Ectodermal cell (in vitro differentiated cells): ENCODE measurements around the gene ATG10.

Source experiments
- H3K27ac ChIP-seq: 2 replicates; pipeline ENCODE4 v1.7.0; 2013; ENCODE audit warnings: mild to moderate bottlenecking, low read depth, low read length; ENCODE audit not compliant: insufficient read depth, poor library complexity, severe bottlenecking
- H3K27me3 ChIP-seq: 2 replicates; pipeline ENCODE4 v1.7.0; 2013; ENCODE audit warnings: mild to moderate bottlenecking, low read length; ENCODE audit not compliant: insufficient read depth, control insufficient read depth, poor library complexity, severe bottlenecking
- H3K36me3 ChIP-seq: one replicate; pipeline ENCODE4 v1.7.0; 2013; ENCODE audit warnings: low read length; ENCODE audit not compliant: control insufficient read depth, insufficient read depth
- H3K4me1 ChIP-seq: one replicate; pipeline ENCODE4 v1.7.0; 2013; ENCODE audit warnings: low read length; ENCODE audit not compliant: control insufficient read depth, insufficient read depth
- H3K4me3 ChIP-seq: 2 replicates; pipeline ENCODE4 v1.7.0; 2013; ENCODE audit warnings: low read depth, low read length, control low read depth; ENCODE audit not compliant: insufficient read depth
- H3K9me3 ChIP-seq: 2 replicates; pipeline ENCODE4 v1.7.0; 2013; ENCODE audit warnings: mild to moderate bottlenecking, low read length, moderate library complexity; ENCODE audit not compliant: control insufficient read depth
- WGBS, 2 experiments: methylation state at CpG; one replicate each; pipeline ENCODE4 v1.1.7; 2013; ENCODE audit warnings: missing lambda C conversion rate in 2 of 2; 5-methylcytosine and 5-hydroxymethylcytosine counted together

The ATG10 gene

DNA sequence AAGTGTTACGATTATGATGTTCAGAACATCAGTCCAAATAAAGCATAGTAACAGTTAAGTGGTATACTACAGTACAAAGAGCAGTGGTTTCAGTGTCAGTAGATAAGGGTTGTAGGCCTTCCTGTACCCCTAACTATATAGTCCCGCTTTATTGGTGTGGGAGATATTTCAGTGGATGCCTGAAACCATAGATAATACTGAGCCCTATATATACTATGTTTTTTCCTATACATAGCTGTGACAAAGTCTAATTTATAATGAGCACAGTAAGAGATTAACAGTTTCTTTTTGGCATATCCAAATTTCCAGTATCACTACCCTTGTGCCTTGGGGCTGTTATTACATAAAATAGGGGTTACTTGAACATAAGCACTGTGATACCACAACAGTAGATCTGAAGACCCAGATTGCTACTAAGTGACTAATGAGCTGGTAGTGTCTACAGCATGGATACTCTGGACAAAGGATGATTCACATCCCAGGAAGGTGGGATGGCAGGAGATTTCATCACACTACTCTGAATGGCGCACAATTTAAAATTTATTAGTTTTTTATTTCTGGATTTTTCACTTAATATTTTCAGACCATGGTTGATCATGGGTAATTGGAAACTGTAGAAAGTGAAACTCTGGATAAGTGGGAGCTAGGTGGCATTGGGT, 187.1 kb downstream of the ATG10 start:
- Histone ChIP-seq H3K27me3 (no peaks in the 10 kb centered on the region), H3K4me1 (no peaks in the 10 kb centered on the region), H3K4me3 (no peak overlapping the region), H3K36me3 (no peaks in the 10 kb centered on the region), H3K27ac (no peak overlapping the region), H3K9me3 (no peaks in the 10 kb centered on the region)
- 90 to 100% methylated on average over 2 to 3 of the region's 3 CpGs for WGBS, 2 experiments

DNA sequence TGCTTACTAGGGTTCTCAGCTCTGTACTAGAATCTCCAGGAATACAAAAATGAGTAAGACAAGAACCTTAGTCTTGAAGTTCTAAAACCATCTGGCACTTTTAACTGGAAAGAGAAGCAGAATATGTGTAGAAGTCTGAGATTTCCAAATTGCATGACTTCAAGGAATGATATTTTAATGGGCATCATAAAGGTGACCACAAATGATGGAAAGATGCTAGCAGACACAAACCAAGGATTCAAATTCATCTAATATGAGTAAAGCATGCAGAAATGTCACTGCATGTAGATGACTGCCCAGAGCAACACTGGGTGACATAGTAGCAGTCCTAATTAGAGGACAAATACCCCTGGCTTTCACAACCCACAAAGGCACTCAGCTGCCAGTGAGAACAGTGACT, 189.1 kb downstream of the ATG10 start:
- Histone ChIP-seq H3K4me3 (no peak overlapping the region), H3K36me3 (no peaks in the 10 kb centered on the region), H3K9me3 (no peaks in the 10 kb centered on the region), H3K27me3 (no peaks in the 10 kb centered on the region), H3K27ac (no peak overlapping the region), H3K4me1 (peaks cover 3% of the 10 kb centered on the region)

GRCh38 chr5:82162573-82162972, 190.8 kb downstream of the ATG10 start:
- H3K36me3 ChIP-seq: no peaks in the 10 kb centered on the region
- H3K9me3 ChIP-seq: no peaks in the 10 kb centered on the region
- no peak overlapping the region for H3K27ac ChIP-seq
- peaks cover 3% of the 10 kb centered on the region for H3K4me1 ChIP-seq
- H3K27me3 ChIP-seq: no peaks in the 10 kb centered on the region
- 90 to 95% methylated on average over 4 of the region's 4 CpGs for WGBS, 2 experiments
- no peak overlapping the region for H3K4me3 ChIP-seq

DNA sequence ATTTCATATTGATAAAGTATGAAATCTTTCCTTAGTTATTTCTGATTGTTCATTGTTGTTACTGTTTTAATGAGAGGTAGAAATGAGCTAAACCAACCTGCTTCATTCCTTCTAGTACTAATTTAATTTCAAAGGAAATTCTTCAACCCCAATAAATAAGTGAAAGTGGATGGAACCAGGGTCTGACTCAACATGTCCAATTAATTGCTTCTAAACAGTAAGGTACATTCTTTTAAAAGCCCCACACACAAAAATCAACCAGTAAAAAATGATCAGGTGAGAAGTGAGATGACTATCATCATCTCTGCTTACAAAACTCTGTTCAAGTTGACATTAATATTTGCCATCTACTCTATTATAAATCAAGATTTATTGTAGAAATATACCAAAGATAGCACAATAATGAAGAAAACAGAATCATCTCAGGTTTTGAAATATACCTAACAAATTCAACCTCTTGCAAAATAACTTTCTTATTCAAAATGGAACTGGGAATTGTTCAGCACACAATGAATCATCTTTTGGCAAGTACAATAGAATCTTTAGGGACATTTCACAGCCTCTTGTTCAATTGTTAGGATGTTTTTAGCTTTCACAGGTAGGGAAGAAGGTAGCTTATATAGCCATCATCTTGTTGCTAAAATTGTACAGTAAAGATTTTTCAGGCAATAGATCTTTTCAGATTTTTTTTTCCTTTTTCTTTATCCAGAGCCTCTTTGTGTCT, 191.8 kb downstream of the ATG10 start:
- no peak overlapping the region for H3K27ac ChIP-seq
- H3K27me3 ChIP-seq: no peaks in the 10 kb centered on the region
- no peaks in the 10 kb centered on the region for H3K36me3 ChIP-seq
- no peak overlapping the region for H3K4me3 ChIP-seq
- H3K4me1 ChIP-seq: peaks cover 3% of the 10 kb centered on the region
- H3K9me3 ChIP-seq: no peaks in the 10 kb centered on the region

DNA sequence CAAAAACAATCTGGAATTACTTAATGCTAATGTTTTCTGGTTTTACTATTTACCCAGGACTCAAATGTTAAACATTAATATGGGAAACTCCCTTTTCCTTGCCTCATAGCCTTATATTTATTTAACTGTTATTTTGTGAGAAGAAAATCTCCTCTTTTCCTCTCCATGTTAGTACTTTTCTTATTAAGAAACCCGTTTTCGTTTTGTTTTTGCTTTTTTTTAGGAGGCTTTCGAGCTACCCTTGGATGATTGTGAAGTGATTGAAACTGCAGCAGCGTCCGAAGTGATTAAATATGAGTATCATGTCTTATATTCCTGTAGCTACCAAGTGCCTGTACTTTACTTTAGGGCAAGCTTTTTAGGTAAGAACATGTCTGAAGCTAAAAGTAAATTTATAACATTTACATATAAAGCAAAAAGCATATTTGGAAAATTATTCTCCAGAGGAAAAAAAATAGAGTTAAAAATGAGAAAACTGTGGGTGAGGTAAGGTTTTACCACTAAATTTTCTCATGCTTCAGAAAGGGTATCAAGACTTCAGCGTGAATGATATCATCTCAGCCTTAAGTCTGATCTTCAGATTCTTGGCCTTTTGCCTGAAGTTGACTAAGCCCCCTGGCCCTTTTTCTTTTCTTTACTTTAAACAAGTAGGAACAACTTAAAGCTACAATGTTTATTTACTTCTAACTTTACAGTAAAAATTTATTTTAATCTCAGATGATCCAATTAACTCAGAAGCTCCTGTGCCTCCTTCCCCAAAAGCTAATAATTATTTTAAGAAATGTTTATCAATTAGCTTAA, 192.6 kb downstream of the ATG10 start:
- peaks cover 3% of the 10 kb centered on the region for H3K4me1 ChIP-seq
- no peak overlapping the region for H3K4me3 ChIP-seq
- 93 to 98% methylated on average over 4 to 6 of the region's 6 CpGs for WGBS, 2 experiments
- no peaks in the 10 kb centered on the region for H3K36me3 ChIP-seq
- H3K9me3 ChIP-seq: no peaks in the 10 kb centered on the region
- H3K27me3 ChIP-seq: no peaks in the 10 kb centered on the region
- H3K27ac ChIP-seq: no peak overlapping the region

DNA sequence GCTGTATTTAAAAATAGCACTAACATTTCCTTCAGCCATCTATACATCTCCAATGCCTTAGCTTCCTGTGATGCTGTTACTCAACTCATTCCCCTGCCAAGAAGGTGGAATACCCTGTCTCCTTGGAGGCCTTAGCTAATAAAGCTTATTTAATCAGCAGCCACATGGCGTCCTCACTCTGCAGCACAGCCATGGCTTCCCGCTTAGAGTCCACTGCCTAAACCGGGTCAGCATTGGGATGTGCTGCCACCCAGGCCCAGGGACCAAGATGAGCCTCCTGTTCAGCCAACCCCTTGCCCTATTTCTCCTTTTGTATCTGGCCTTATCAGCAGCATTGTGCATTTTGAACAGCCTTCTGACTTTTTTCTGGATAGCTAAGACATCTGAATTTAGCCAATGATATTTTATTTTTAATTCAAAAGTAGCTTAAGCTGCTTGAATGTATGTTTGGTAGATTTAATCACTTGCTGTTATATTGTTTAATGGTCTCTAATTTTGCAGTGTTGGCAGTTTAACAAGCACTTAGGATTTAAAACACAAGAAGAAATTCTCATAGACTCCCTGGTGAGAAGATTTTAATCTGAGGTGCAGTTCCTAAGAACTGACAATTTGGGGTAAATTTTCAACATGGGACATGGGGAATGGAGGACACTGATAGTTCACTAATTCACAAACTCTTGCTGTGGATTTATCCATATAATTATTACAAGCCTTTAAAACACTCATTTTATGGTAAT, 193.3 kb downstream of the ATG10 start:
- 57 to 60% methylated on average over 3 of the region's 3 CpGs for WGBS, 2 experiments
- Histone ChIP-seq H3K9me3 (no peaks in the 10 kb centered on the region), H3K27ac (no peak overlapping the region), H3K27me3 (no peaks in the 10 kb centered on the region), H3K36me3 (no peaks in the 10 kb centered on the region), H3K4me1 (peaks cover 3% of the 10 kb centered on the region), H3K4me3 (no peak overlapping the region)

DNA sequence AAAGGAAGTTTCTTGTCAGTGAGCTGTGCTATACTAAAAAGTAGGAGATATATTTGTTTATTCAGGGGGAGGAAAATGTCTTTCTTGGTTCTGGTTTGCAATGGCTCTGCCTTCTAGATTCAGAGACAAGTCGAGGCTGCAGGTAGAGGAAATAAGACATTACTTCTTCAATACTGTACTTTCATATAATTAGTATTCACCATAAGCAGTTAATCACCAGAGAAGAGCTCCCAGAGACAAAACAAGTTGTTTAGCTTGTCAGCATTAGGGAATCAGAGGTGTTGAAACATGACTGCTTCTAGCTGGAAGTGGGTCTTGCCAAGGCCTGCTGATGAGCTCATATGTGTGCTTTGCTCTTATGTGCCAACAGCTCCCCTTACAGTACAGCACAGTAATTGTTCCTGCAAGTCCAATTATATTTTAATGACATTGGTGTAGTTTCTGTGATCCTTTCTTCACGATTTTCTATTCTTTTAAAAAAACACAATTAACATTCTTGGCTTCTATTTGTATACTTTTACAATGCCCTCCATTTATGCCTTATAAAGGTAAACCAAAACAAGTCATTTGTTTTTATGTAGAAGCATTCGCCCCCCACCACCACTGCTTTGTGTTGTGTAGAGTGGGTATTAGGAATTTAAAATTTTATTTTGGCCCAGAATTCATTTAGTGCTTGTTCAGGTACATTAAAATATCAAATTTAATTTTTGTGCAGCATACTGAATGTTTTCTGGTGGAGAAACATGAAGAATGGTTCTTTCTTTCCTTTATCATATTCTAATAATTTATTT, 194.1 kb downstream of the ATG10 start:
- Histone ChIP-seq H3K4me3 (no peak overlapping the region), H3K9me3 (no peaks in the 10 kb centered on the region), H3K4me1 (peaks cover 3% of the 10 kb centered on the region), H3K36me3 (no peaks in the 10 kb centered on the region), H3K27ac (peak overlapping the region; percentile 32), H3K27me3 (no peaks in the 10 kb centered on the region)
- 17 to 45% methylated on average over 1 to 2 of the region's 3 CpGs for WGBS, 2 experiments

- Histone ChIP-seq H3K36me3 (no peaks in the 10 kb centered on the region), H3K4me1 (peaks cover 3% of the 10 kb centered on the region), H3K9me3 (no peaks in the 10 kb centered on the region), H3K4me3 (no peak overlapping the region), H3K27ac (no peak overlapping the region), H3K27me3 (no peaks in the 10 kb centered on the region)
- 93 to 95% methylated on average over 3 of the region's 3 CpGs for WGBS, 2 experiments
Measured at GRCh38 chr5:82167372-82167935, 195.6 kb downstream of the ATG10 start.

- Histone ChIP-seq H3K36me3 (no peaks in the 10 kb centered on the region), H3K27ac (no peak overlapping the region), H3K27me3 (no peaks in the 10 kb centered on the region), H3K4me1 (peaks cover 3% of the 10 kb centered on the region), H3K9me3 (no peaks in the 10 kb centered on the region), H3K4me3 (no peak overlapping the region)
Measured at GRCh38 chr5:82168294-82168693, 196.5 kb downstream of the ATG10 start.
